ENCODE results near the gene TRAF1. TPM values are rescaled to one million over a fixed set of nuclear protein-coding genes. Genes with fewer than 3 reads are reported as not detected.

Gene TRAF1
- total and polyA plus RNA-seq, 2 of the 13 experiments (the other 11 are each of a cell fraction or from before 2014, with no cell fraction given): 0.44 to 1.0 TPM

- in situ Hi-C loops (cut with HindIII; ENCODE audit: extremely low pct_ligation_motif_present, low pct_unique_long_range_greater_than_20kb): no loop called here
- H3K79me2 ChIP-seq (ENCODE audit: insufficient read depth, low read length): no peaks in the 10 kb centered on the region
- no peak overlapping the region for H2AFZ ChIP-seq (ENCODE audit: low read length)
- BruUV-seq (replicated peaks): no TSS peak
- FAIRE-seq (no peak), ATAC-seq (no peak), DNase-seq (ENCODE audit: low spot score) (no peak)
- H3K4me2 ChIP-seq (ENCODE audit: low read depth, low read length): no peak overlapping the region
- H3K9me3 ChIP-seq (ENCODE audit: low read length): no peaks in the 10 kb centered on the region
- no peak overlapping the region for H3K9ac ChIP-seq (ENCODE audit: insufficient read depth, low read depth, low read length)
- H4K20me1 ChIP-seq (ENCODE audit: insufficient read depth, low read length): no peaks in the 10 kb centered on the region
- ChIA-PET CTCF (ENCODE audit: low intra/inter-chr PET ratio, low total read pairs) (no interaction called here), POLR2A (no interaction called here)
- H3K4me3 ChIP-seq (replicated peaks in 1 of 3; ENCODE audit: insufficient read depth in 1 of 3, low read depth in 2 of 3, low read length in 3 of 3): no peak overlapping the region
- intact Hi-C loops (cut with micrococcal nuclease; ENCODE audit: unreplicated experiment): no loop called here
- 89% methylated on average over 6 of the region's 6 CpGs for WGBS (ENCODE audit: low lambda C conversion rate)
- H3K27ac ChIP-seq (ENCODE audit: extremely low read length, insufficient read depth, low read length): no peak overlapping the region
- H3K36me3 ChIP-seq (replicated peaks in 1 of 2; ENCODE audit: control insufficient read depth in 1 of 2, insufficient read depth in 2 of 2, low read length in 2 of 2): peaks cover 30 to 65% of the 10 kb centered on the region in 2 experiments
- no peaks in the 10 kb centered on the region for H3K4me1 ChIP-seq (ENCODE audit: insufficient read depth, low read length)
- H3K27me3 ChIP-seq (ENCODE audit: control insufficient read depth in 1 of 2, insufficient read depth in 2 of 2, low read length in 2 of 2): no peaks in the 10 kb centered on the region
- TF ChIP-seq SP4 (CRISPR knock-in tag; IDR thresholded peaks at IDR 0.05): no peak
- TF ChIP-seq PCBP2 (optimal IDR thresholded peaks at IDR 0.05; ENCODE audit: low read depth, low read length, poor library complexity, severe bottlenecking): no peak
- no peak for TF ChIP-seq ZNF691 (CRISPR knock-in tag; IDR thresholded peaks at IDR 0.05; ENCODE audit: borderline replicate concordance, low read depth)
- no peak for TF ChIP-seq MEIS2 (CRISPR knock-in tag; IDR thresholded peaks at IDR 0.05)
- no peak for TF ChIP-seq RNF219 (CRISPR knock-in tag; IDR thresholded peaks at IDR 0.05)
- no peak for TF ChIP-seq PRDM4 (CRISPR knock-in tag; IDR thresholded peaks at IDR 0.05; ENCODE audit: borderline replicate concordance)
- TF ChIP-seq ZNF333 (CRISPR knock-in tag; IDR thresholded peaks at IDR 0.05; ENCODE audit: borderline replicate concordance): no peak
- no peak for TF ChIP-seq ZNF615 (CRISPR knock-in tag; IDR thresholded peaks at IDR 0.05; ENCODE audit: borderline replicate concordance)
- no peak for TF ChIP-seq ATF3 (CRISPR knock-in tag; IDR thresholded peaks at IDR 0.05)
- no peak for TF ChIP-seq RNF2 (conservative IDR thresholded peaks at IDR 0.05; ENCODE audit: low read depth)
- TF ChIP-seq E2F2 (CRISPR knock-in tag; IDR thresholded peaks at IDR 0.05; ENCODE audit: borderline replicate concordance): no peak
- TF ChIP-seq ELK4 (CRISPR knock-in tag; IDR thresholded peaks at IDR 0.05; ENCODE audit: borderline replicate concordance): no peak
- TF ChIP-seq SALL1 (CRISPR knock-in tag; IDR thresholded peaks at IDR 0.05): no peak
- no peak for TF ChIP-seq NCOA2 (CRISPR knock-in tag; IDR thresholded peaks at IDR 0.05)
- no peak for TF ChIP-seq ZNF546 (CRISPR knock-in tag; conservative IDR thresholded peaks at IDR 0.05)
- no peak for TF ChIP-seq ZNF556 (CRISPR knock-in tag; IDR thresholded peaks at IDR 0.05; ENCODE audit: borderline replicate concordance)
- no peak for TF ChIP-seq EZH2 (conservative IDR thresholded peaks at IDR 0.05; ENCODE audit: low read depth, low read length)
Measured at GRCh38 chr9:120859361-120859760, 67.2 kb downstream of the TRAF1 start.

Measured in HepG2 (cell line).